HepG2 (cell line): Measurements from ENCODE around the gene CRLF1. TPM values are rescaled to one million over a fixed set of nuclear protein-coding genes. Genes with fewer than 3 reads are reported as not detected.
A peak's percentile ranks its signal among the peaks of the same experiment; 100 is the strongest.

Source experiments
- KIAA2018 ChIP-seq: sonication (generic); formaldehyde crosslinking; IDR thresholded peaks from 2 replicates; pipeline ENCODE4 v1.5.0; 2020; ENCODE audit warnings: mild to moderate bottlenecking, missing genetic modification reagents, borderline replicate concordance
- ONECUT2 ChIP-seq: sonication (generic); formaldehyde crosslinking; IDR thresholded peaks from 2 replicates; pipeline ENCODE4 v1.4.0; 2020; ENCODE audit warnings: missing genetic modification reagents
- SMARCC2 ChIP-seq: fragments of 450-650 bp; IDR thresholded peaks from 2 replicates; pipeline ENCODE4 v1.6.1; 2017; ENCODE audit warnings: antibody characterized with exemption, mild to moderate bottlenecking
- SRY ChIP-seq: sonication (generic); formaldehyde crosslinking; IDR thresholded peaks from 2 replicates; pipeline ENCODE4 v1.8.0; 2022; ENCODE audit warnings: mild to moderate bottlenecking, missing genetic modification reagents
- THAP8 ChIP-seq: sonication (generic); formaldehyde crosslinking; IDR thresholded peaks from 2 replicates; pipeline ENCODE4 v1.5.1; 2020; ENCODE audit warnings: missing genetic modification reagents, mild to moderate bottlenecking, borderline replicate concordance
- ZNF281 ChIP-seq: sonication (generic); formaldehyde crosslinking; IDR thresholded peaks from 2 replicates; pipeline ENCODE4 v1.4.0; 2020; ENCODE audit warnings: missing genetic modification reagents, borderline replicate concordance
- ZNF530 ChIP-seq: sonication (generic); formaldehyde crosslinking; IDR thresholded peaks from 2 replicates; pipeline ENCODE4 v1.5.0; 2020; ENCODE audit warnings: low read depth, mild to moderate bottlenecking, missing genetic modification reagents
- ZNF550 ChIP-seq: sonication (generic); formaldehyde crosslinking; IDR thresholded peaks from 2 replicates; pipeline ENCODE4 v1.4.0; 2020; ENCODE audit warnings: mild to moderate bottlenecking, missing genetic modification reagents, borderline replicate concordance
- ZNF597 ChIP-seq: sonication (generic); formaldehyde crosslinking; IDR thresholded peaks from 2 replicates; pipeline ENCODE4 v1.5.0; 2020; ENCODE audit warnings: missing genetic modification reagents
- ZNF775 ChIP-seq: sonication (generic); formaldehyde crosslinking; IDR thresholded peaks from 2 replicates; pipeline ENCODE4 v1.4.0; 2020; ENCODE audit warnings: missing genetic modification reagents, mild to moderate bottlenecking, moderate library complexity, borderline replicate concordance
- polyA plus RNA-seq, 8 experiments: library from polyadenylated mRNA; depleted of rRNA in 3 of 8; stranded (reverse) in 7 of 8; unstranded in 1 of 8; fragments of >200 nt; fragmentation: Illumina TruSeq in 4 of 8; extraction: Trizol in 4 of 8; gene quantifications; 2 replicates each; pipeline versions ENCODE4 v1.2.1 to v1.2.3, GENCODE V29; 2011 to 2016; ENCODE audit warnings: low read depth in 4 of 8, missing spikeins in 1 of 8, mixed read lengths in 1 of 8; ENCODE audit not compliant: insufficient read depth in 1 of 8
- total RNA-seq, 5 experiments: library from RNA; depleted of rRNA; stranded (reverse); fragments of >200 nt; fragmentation: Illumina TruSeq; extraction: Trizol; gene quantifications; 2 replicates each; pipeline ENCODE4 v1.2.3, GENCODE V29; 2016; ENCODE audit warnings: low read depth in 1 of 5

The CRLF1 gene
- total and polyA plus RNA-seq, 2 of the 13 experiments (the other 11 are each of a cell fraction or from before 2014, with no cell fraction given), result 217 to 296 TPM

- TF ChIP-seq ZNF550, result 0 out of 2 replicates have a peak, but pooled peaks have one; percentile 12
- no peak for TF ChIP-seq THAP8 (CRISPR knock-in tag)
- TF ChIP-seq ONECUT2 (CRISPR knock-in tag), result no peak
- TF ChIP-seq ZNF597 (CRISPR knock-in tag), result no peak
- TF ChIP-seq ZNF530 (CRISPR knock-in tag), result no peak
- TF ChIP-seq SRY (CRISPR knock-in tag), result no peak
- no peak for TF ChIP-seq KIAA2018
- TF ChIP-seq ZNF281 (CRISPR knock-in tag), result peak; percentile 77; the same call in 1 of the 2 replicates
- no peak for TF ChIP-seq SMARCC2
- no peak for TF ChIP-seq ZNF775
Observed at GRCh38 chr19:18610556-18611326, 4.1 kb upstream of the CRLF1 start (continued).
